ENCODE measurements around the gene TLX3.

- TF ChIP-seq ARNTL (CRISPR knock-in tag; IDR thresholded peaks at IDR 0.05; ENCODE audit: borderline replicate concordance, low read depth) (no peak), TCF4 (CRISPR knock-in tag; IDR thresholded peaks at IDR 0.05; ENCODE audit: borderline replicate concordance) (no peak; the same call in 1 of the 2 replicates)
Measured at GRCh38 chr5:171357843-171358242, 48.8 kb downstream of the TLX3 start.
